SK-N-SH (cell line): Measurements from ENCODE around the gene CLDN19. TPM values are rescaled to one million over a fixed set of nuclear protein-coding genes. Genes with fewer than 3 reads are reported as not detected.

ENCODE experiments used
- CTCF ChIA-PET: fragments of 300-600, 350-600 bp; formaldehyde crosslinking; extraction: SDS; loops from one replicate; lab custom pipeline; 2021; lab: Yijun Ruan, JAX
- POLR2A ChIA-PET: fragments of 350-600 bp; sonication (Branson Sonifier 250); formaldehyde crosslinking; extraction: SDS; loops from one replicate; lab custom pipeline; 2020; ENCODE audit warnings: antibody characterized with exemption, inconsistent platforms; lab: Yijun Ruan, JAX
- DNase-seq: peaks from one replicate; pipeline ENCODE4 v3.0.0; 2012
- H2AFZ ChIP-seq: fragments of 200-600 bp; sonication (generic); 2 replicates; pipeline ENCODE4 v1.8.1; 2016; ENCODE audit warnings: antibody characterized with exemption, mild to moderate bottlenecking, low read depth
- H3F3A ChIP-seq: fragments of 200-600 bp; sonication (generic); replicated peaks from 2 replicates; pipeline ENCODE3; 2016; ENCODE audit warnings: antibody characterized with exemption, mild to moderate bottlenecking; ENCODE audit not compliant: insufficient read depth
- H3K27ac ChIP-seq, 2 experiments: fragments of 200-500 bp in 1 of 2; fragments of 200-600 bp in 1 of 2; sonication (Bioruptor generic) in 1 of 2; sonication (generic), shearing (Covaris generic) in 1 of 2; 2 replicates each; pipeline versions ENCODE4 v1.5.1 to v1.6.1; 2014 to 2016; ENCODE audit warnings: low read depth in 2 of 2, inconsistent platforms in 1 of 2, low read length in 1 of 2, mild to moderate bottlenecking in 1 of 2, mixed read lengths in 1 of 2
- H3K27me3 ChIP-seq: fragments of 200-600 bp; sonication (generic), shearing (Covaris generic); 2 replicates; pipeline ENCODE4 v1.6.1; 2016; ENCODE audit warnings: mixed run types; ENCODE audit not compliant: insufficient read depth
- H3K36me3 ChIP-seq, 2 experiments: fragments of 200-500 bp in 1 of 2; fragments of 200-600 bp in 1 of 2; sonication (Bioruptor generic) in 1 of 2; sonication (generic) in 1 of 2; replicated peaks in 1 of 2; 2 replicates each; pipeline versions ENCODE3 to v1.5.1; 2014 to 2016; ENCODE audit warnings: low read length in 1 of 2, mild to moderate bottlenecking in 1 of 2; ENCODE audit not compliant: insufficient read depth in 2 of 2, control insufficient read depth in 1 of 2
- H3K4me1 ChIP-seq, 2 experiments: fragments of 200-500 bp in 1 of 2; fragments of 200-600 bp in 1 of 2; sonication (Bioruptor generic) in 1 of 2; sonication (generic), shearing (Covaris generic) in 1 of 2; 2 replicates each; pipeline versions ENCODE4 v1.5.1 to v1.6.1; 2014 to 2016; ENCODE audit warnings: low read depth in 1 of 2, low read length in 1 of 2, mixed run types in 1 of 2; ENCODE audit not compliant: insufficient read depth in 2 of 2, control insufficient read depth in 1 of 2
- H3K4me2 ChIP-seq: fragments of 200-600 bp; sonication (generic), shearing (Covaris generic); 2 replicates; pipeline ENCODE4 v1.6.1; 2017; ENCODE audit warnings: mixed run types
- H3K4me3 ChIP-seq, 2 experiments: fragments of 200-500 bp in 1 of 2; fragments of 200-600 bp in 1 of 2; sonication (Bioruptor generic) in 1 of 2; sonication (generic), shearing (Covaris generic) in 1 of 2; 2 replicates each; pipeline versions ENCODE4 v1.5.1 to v1.8.1; 2014 to 2016; ENCODE audit warnings: low read depth in 2 of 2, inconsistent platforms in 1 of 2, low read length in 1 of 2, mild to moderate bottlenecking in 1 of 2, mixed read lengths in 1 of 2, moderate library complexity in 1 of 2
- H3K79me2 ChIP-seq: fragments of 200-600 bp; sonication (generic); 2 replicates; pipeline ENCODE4 v1.8.1; 2017; ENCODE audit warnings: mild to moderate bottlenecking; ENCODE audit not compliant: insufficient read depth
- H3K9ac ChIP-seq: fragments of 200-600 bp; sonication (generic); 2 replicates; pipeline ENCODE4 v1.6.1; 2017; ENCODE audit warnings: mixed run types
- H3K9me2 ChIP-seq: fragments of 200-600 bp; sonication (generic); 2 replicates; pipeline ENCODE4 v1.6.1; 2017; ENCODE audit warnings: mixed run types
- H3K9me3 ChIP-seq: fragments of 200-600 bp; sonication (generic); 2 replicates; pipeline ENCODE4 v1.6.1; 2017; ENCODE audit warnings: mixed run types, mild to moderate bottlenecking, moderate library complexity
- H4K20me1 ChIP-seq: fragments of 200-600 bp; sonication (generic); 2 replicates; pipeline ENCODE4 v1.6.1; 2017; ENCODE audit warnings: mild to moderate bottlenecking, mixed run types; ENCODE audit not compliant: insufficient read depth
- FOSL2 ChIP-seq: IDR thresholded peaks from 2 replicates; pipeline ENCODE4 v1.4.0; 2012; ENCODE audit warnings: low read depth, mild to moderate bottlenecking, moderate library complexity, borderline replicate concordance
- IRF3 ChIP-seq: fragments of 150-350 bp; IDR thresholded peaks from 2 replicates; pipeline ENCODE4 v1.6.1; 2016; ENCODE audit warnings: mild to moderate bottlenecking, low read depth, low read length
- JUND ChIP-seq: IDR thresholded peaks from 2 replicates; pipeline ENCODE4 v1.4.0; 2012
- MXI1 ChIP-seq: IDR thresholded peaks from 2 replicates; pipeline ENCODE4 v1.6.1; 2012; ENCODE audit warnings: mild to moderate bottlenecking, low read depth, low read length, improper control_type of control experiment
- NFIC ChIP-seq: IDR thresholded peaks from 2 replicates; pipeline ENCODE4 v1.4.0; 2012; ENCODE audit warnings: borderline replicate concordance
- PBX3 ChIP-seq: IDR thresholded peaks from 2 replicates; pipeline ENCODE4; 2012
- RCOR1 ChIP-seq: fragments of 150-350 bp; IDR thresholded peaks from 2 replicates; pipeline ENCODE4 v1.6.1; 2017; ENCODE audit warnings: antibody characterized with exemption, low read length
- REST ChIP-seq: IDR thresholded peaks from 2 replicates; pipeline ENCODE4 v1.6.1; 2012; ENCODE audit warnings: mild to moderate bottlenecking, low read depth, low read length, moderate library complexity
- SIN3A ChIP-seq: IDR thresholded peaks from 2 replicates; pipeline ENCODE4 v1.6.1; 2012; ENCODE audit warnings: low read depth, mild to moderate bottlenecking, low read length, moderate library complexity, borderline replicate concordance
- USF1 ChIP-seq: IDR thresholded peaks from 2 replicates; pipeline ENCODE4 v1.4.0; 2012; ENCODE audit warnings: low read depth, borderline replicate concordance
- USF2 ChIP-seq: fragments of 150-350 bp; IDR thresholded peaks from 2 replicates; pipeline ENCODE4 v1.6.1; 2017; ENCODE audit warnings: antibody characterized with exemption, low read length, low read depth, borderline replicate concordance
- ZBTB33 ChIP-seq: IDR thresholded peaks from 2 replicates; pipeline ENCODE4 v1.4.0; 2012; ENCODE audit warnings: low read depth, borderline replicate concordance
- polyA plus RNA-seq, 3 experiments: library from polyadenylated mRNA; depleted of rRNA; stranded (reverse); fragments of >200 nt; gene quantifications; 2 replicates each; pipeline ENCODE4 v1.2.3, GENCODE V29; 2012

Gene CLDN19
- polyA plus RNA-seq, 1 of the 3 experiments (the other 2 are of a cell fraction): not detected

GRCh38 chr1:42700006-42700405, 40.0 kb downstream of the CLDN19 start:
- no peak overlapping the region for H3K4me2 ChIP-seq
- CTCF ChIA-PET: no interaction called here
- peaks cover 89 to 92% of the 10 kb centered on the region in 2 experiments for H3K36me3 ChIP-seq
- peaks cover 66% of the 10 kb centered on the region for H3K79me2 ChIP-seq
- H3K27me3 ChIP-seq: no peaks in the 10 kb centered on the region
- no peak for TF ChIP-seq USF1
- TF ChIP-seq RCOR1: no peak
- TF ChIP-seq USF2: no peak
- no peak for TF ChIP-seq NFIC
- no peak for TF ChIP-seq ZBTB33
- TF ChIP-seq REST: no peak
- no peak for TF ChIP-seq PBX3
- no peak for TF ChIP-seq SIN3A
- TF ChIP-seq MXI1: no peak
- TF ChIP-seq IRF3: no peak
- TF ChIP-seq FOSL2: no peak
- no peak for TF ChIP-seq JUND
- no peaks in the 10 kb centered on the region for H3K9me3 ChIP-seq
- H2AFZ ChIP-seq: no peak overlapping the region
- no peak overlapping the region for H3K27ac ChIP-seq
- H3K4me1 ChIP-seq: no peaks in the 10 kb centered on the region
- no peak for DNase-seq
- no peak overlapping the region for H3K4me3 ChIP-seq
- H3F3A ChIP-seq: peaks cover 17% of the 10 kb centered on the region
- no peaks in the 10 kb centered on the region for H3K9me2 ChIP-seq
- POLR2A ChIA-PET: no interaction called here
- no peak overlapping the region for H3K9ac ChIP-seq
- H4K20me1 ChIP-seq: peaks cover 14% of the 10 kb centered on the region
